ENCODE data around the gene CKS1B.
"Not testable (repeated sequence)": the region's sequence is repeated elsewhere in the genome, so short reads cannot be mapped to it uniquely, and the experiment has no call there.

DNA sequence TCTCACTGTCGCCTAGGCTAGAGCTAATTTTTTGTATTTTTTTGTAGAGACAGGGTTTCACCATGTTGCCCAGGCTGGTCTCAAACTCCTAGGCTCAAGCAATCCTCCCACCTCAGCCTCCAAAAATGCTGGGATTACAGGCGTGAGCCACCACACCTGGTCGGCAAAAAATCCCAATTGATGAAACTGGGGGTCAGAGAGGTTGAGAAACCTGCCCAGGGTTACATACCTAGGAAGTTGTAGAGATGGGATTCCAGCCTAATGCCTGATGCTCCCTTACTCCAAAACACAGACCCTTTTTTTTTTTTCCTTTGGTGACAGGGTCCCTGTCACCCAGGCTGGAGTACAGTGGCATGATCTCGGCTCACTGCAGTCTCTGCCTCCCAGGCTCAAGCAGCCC lies 12.3 kb downstream of the CKS1B start:
- TF ChIP-seq, protein P1, sequence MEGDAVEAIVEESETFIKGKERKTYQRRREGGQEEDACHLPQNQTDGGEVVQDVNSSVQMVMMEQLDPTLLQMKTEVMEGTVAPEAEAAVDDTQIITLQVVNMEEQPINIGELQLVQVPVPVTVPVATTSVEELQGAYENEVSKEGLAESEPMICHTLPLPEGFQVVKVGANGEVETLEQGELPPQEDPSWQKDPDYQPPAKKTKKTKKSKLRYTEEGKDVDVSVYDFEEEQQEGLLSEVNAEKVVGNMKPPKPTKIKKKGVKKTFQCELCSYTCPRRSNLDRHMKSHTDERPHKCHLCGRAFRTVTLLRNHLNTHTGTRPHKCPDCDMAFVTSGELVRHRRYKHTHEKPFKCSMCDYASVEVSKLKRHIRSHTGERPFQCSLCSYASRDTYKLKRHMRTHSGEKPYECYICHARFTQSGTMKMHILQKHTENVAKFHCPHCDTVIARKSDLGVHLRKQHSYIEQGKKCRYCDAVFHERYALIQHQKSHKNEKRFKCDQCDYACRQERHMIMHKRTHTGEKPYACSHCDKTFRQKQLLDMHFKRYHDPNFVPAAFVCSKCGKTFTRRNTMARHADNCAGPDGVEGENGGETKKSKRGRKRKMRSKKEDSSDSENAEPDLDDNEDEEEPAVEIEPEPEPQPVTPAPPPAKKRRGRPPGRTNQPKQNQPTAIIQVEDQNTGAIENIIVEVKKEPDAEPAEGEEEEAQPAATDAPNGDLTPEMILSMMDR (conservative IDR thresholded peaks at IDR 0.05; ENCODE audit: low read depth, low read length), result not testable (repeated sequence)
- not testable (repeated sequence) for TF ChIP-seq EZH2 (IDR thresholded peaks at IDR 0.05; ENCODE audit: borderline replicate concordance, low read depth, low read length, poor library complexity, severe bottlenecking)
